H1 (cell line): Measurements from ENCODE around the gene RSF1. TPM values are rescaled to one million over a fixed set of nuclear protein-coding genes. Genes with fewer than 3 reads are reported as not detected.

ENCODE experiments used
- CTCF ChIA-PET: fragments of 300-600 bp; sonication (Branson Sonifier 250); formaldehyde crosslinking; loops from one replicate; lab custom pipeline; 2021; ENCODE audit not compliant: partially characterized antibody; lab: Charles Lee
- POLR2A ChIA-PET: fragments of 300-600 bp; sonication (Branson Sonifier 250); formaldehyde crosslinking; loops from one replicate; lab custom pipeline; 2021; ENCODE audit warnings: inconsistent platforms; ENCODE audit not compliant: partially characterized antibody; lab: Charles Lee
- DNase-seq, 2 experiments: peaks; one replicate each; pipeline versions ENCODE4 v3.0.0 to v3.0.0-alpha.2; 2010 to 2022; ENCODE audit warnings: low spot score in 2 of 2, low read depth in 1 of 2, mixed read lengths in 1 of 2
- FAIRE-seq: peaks from 2 replicates; lab custom pipeline; 2011; peaks lifted over from hg19 to GRCh38; lab: Jason Lieb, UNC
- H2AFZ ChIP-seq: 2 replicates; pipeline ENCODE4 v1.8.1; 2012; ENCODE audit warnings: low read length, inconsistent platforms
- H2AK5ac ChIP-seq: 2 replicates; pipeline ENCODE4 v1.6.1; 2013; ENCODE audit warnings: low read depth, low read length
- H2BK120ac ChIP-seq: replicated peaks from 2 replicates; pipeline ENCODE3; 2013; ENCODE audit warnings: low read depth, low read length, inconsistent platforms
- H2BK12ac ChIP-seq: 2 replicates; pipeline ENCODE4 v1.6.1; 2013; ENCODE audit warnings: low read depth, low read length
- H2BK15ac ChIP-seq: 2 replicates; pipeline ENCODE4 v1.6.1; 2013; ENCODE audit warnings: low read length
- H2BK20ac ChIP-seq: 2 replicates; pipeline ENCODE4 v1.6.1; 2013; ENCODE audit warnings: low read length
- H2BK5ac ChIP-seq: 2 replicates; pipeline ENCODE4 v1.6.1; 2013; ENCODE audit warnings: low read depth, low read length
- H3K14ac ChIP-seq: 2 replicates; pipeline ENCODE4 v1.6.1; 2013; ENCODE audit warnings: inconsistent platforms; ENCODE audit not compliant: insufficient read length
- H3K18ac ChIP-seq: 2 replicates; pipeline ENCODE4 v1.6.1; 2013; ENCODE audit warnings: low read length; ENCODE audit errors: extremely low read depth
- H3K23ac ChIP-seq: 2 replicates; pipeline ENCODE4 v1.6.1; 2013; ENCODE audit warnings: inconsistent platforms; ENCODE audit not compliant: insufficient read length
- H3K23me2 ChIP-seq: 2 replicates; pipeline ENCODE4 v1.6.1; 2013; ENCODE audit warnings: low read depth, low read length
- H3K27ac ChIP-seq: 2 replicates; pipeline ENCODE4 v1.6.1; 2011; ENCODE audit warnings: low read depth, low read length, inconsistent platforms
- H3K27me3 ChIP-seq, 4 experiments: replicated peaks in 1 of 4; 1 replicate in 1 of 4; 2 replicates in 3 of 4; pipeline versions ENCODE4 v1.6.1 to v1.8.1; 2011 to 2013; ENCODE audit warnings: low read length in 3 of 4, mild to moderate bottlenecking in 3 of 4, inconsistent platforms in 2 of 4, mixed read lengths in 2 of 4, moderate library complexity in 1 of 4; ENCODE audit not compliant: control insufficient read depth in 3 of 4, insufficient read depth in 3 of 4; ENCODE audit errors: extremely low read depth in 1 of 4
- H3K36me3 ChIP-seq, 4 experiments: 2 replicates each; pipeline versions ENCODE4 v1.6.1 to v1.8.1; 2011 to 2013; ENCODE audit warnings: mild to moderate bottlenecking in 4 of 4, low read length in 3 of 4, moderate library complexity in 2 of 4, control low read depth in 1 of 4, inconsistent platforms in 1 of 4; ENCODE audit not compliant: insufficient read depth in 4 of 4, control insufficient read depth in 2 of 4
- H3K4ac ChIP-seq: replicated peaks from 2 replicates; pipeline ENCODE3; 2013; ENCODE audit warnings: low read length, low read depth, mixed read lengths, inconsistent platforms; ENCODE audit not compliant: insufficient read length
- H3K4me1 ChIP-seq, 4 experiments: replicated peaks in 1 of 4; 1 replicate in 1 of 4; 2 replicates in 3 of 4; pipeline versions ENCODE4 v1.6.1 to v1.8.1; 2011 to 2013; ENCODE audit warnings: low read length in 3 of 4, inconsistent platforms in 2 of 4, mixed read lengths in 1 of 4; ENCODE audit not compliant: insufficient read depth in 4 of 4, control insufficient read depth in 3 of 4
- H3K4me2 ChIP-seq, 2 experiments: 2 replicates each; pipeline versions ENCODE4 v1.6.1 to v1.8.1; 2011 to 2013; ENCODE audit warnings: low read depth in 2 of 2, low read length in 2 of 2, control low read depth in 1 of 2, inconsistent platforms in 1 of 2, mild to moderate bottlenecking in 1 of 2; ENCODE audit not compliant: insufficient read depth in 1 of 2
- H3K4me3 ChIP-seq, 4 experiments: fragments of 200-600, 300-600 bp in 1 of 4; sonication (generic), shearing (Covaris generic), sonication (Bioruptor Twin) in 1 of 4; 2 replicates each; pipeline versions ENCODE4 v1.5.1 to v1.8.1; 2011 to 2016; ENCODE audit warnings: low read length in 4 of 4, low read depth in 3 of 4, control low read depth in 2 of 4, inconsistent platforms in 2 of 4, mild to moderate bottlenecking in 2 of 4, mixed read lengths in 1 of 4, moderate library complexity in 1 of 4; ENCODE audit not compliant: insufficient read depth in 2 of 4; ENCODE audit errors: extremely low read depth in 1 of 4
- H3K56ac ChIP-seq: replicated peaks from 2 replicates; pipeline ENCODE3; 2013; ENCODE audit warnings: low read depth, mild to moderate bottlenecking, mixed read lengths, low read length, inconsistent platforms; ENCODE audit not compliant: insufficient read length
- H3K79me1 ChIP-seq: 2 replicates; pipeline ENCODE4 v1.6.1; 2013; ENCODE audit warnings: low read depth, low read length, control low read depth
- H3K79me2 ChIP-seq, 2 experiments: 2 replicates each; pipeline versions ENCODE4 v1.6.1 to v1.8.1; 2012 to 2013; ENCODE audit warnings: low read length in 2 of 2, mild to moderate bottlenecking in 2 of 2, inconsistent platforms in 1 of 2; ENCODE audit not compliant: insufficient read depth in 2 of 2, control insufficient read depth in 1 of 2
- H3K9ac ChIP-seq, 4 experiments: replicated peaks in 1 of 4; 1 replicate in 1 of 4; 2 replicates in 3 of 4; pipeline versions ENCODE4 v1.6.1 to v1.8.1; 2011 to 2013; ENCODE audit warnings: low read depth in 3 of 4, low read length in 3 of 4, control low read depth in 2 of 4, mild to moderate bottlenecking in 2 of 4, moderate library complexity in 2 of 4, inconsistent platforms in 1 of 4; ENCODE audit errors: extremely low read depth in 1 of 4
- H3K9me3 ChIP-seq, 2 experiments: 2 replicates each; pipeline versions ENCODE4 v1.6.1 to v1.8.1; 2012 to 2013; ENCODE audit warnings: mild to moderate bottlenecking in 2 of 2, moderate library complexity in 2 of 2, control low read depth in 1 of 2, inconsistent platforms in 1 of 2, low read depth in 1 of 2, low read length in 1 of 2, mixed read lengths in 1 of 2; ENCODE audit not compliant: insufficient read depth in 2 of 2
- H4K20me1 ChIP-seq, 2 experiments: replicated peaks in 1 of 2; 2 replicates each; pipeline versions ENCODE3 to v1.8.1; 2011 to 2013; ENCODE audit warnings: inconsistent platforms in 2 of 2, low read length in 2 of 2, mild to moderate bottlenecking in 1 of 2; ENCODE audit not compliant: insufficient read depth in 2 of 2, control insufficient read depth in 1 of 2
- H4K5ac ChIP-seq: 2 replicates; pipeline ENCODE4 v1.6.1; 2013; ENCODE audit warnings: low read length, low read depth, mixed read lengths, inconsistent platforms; ENCODE audit not compliant: insufficient read length
- H4K8ac ChIP-seq: 2 replicates; pipeline ENCODE4 v1.8.0; 2013; ENCODE audit warnings: mild to moderate bottlenecking, moderate library complexity, low read length, inconsistent platforms; ENCODE audit not compliant: insufficient read depth; ENCODE audit errors: extremely low read depth
- H4K91ac ChIP-seq: replicated peaks from 2 replicates; pipeline ENCODE3; 2013; ENCODE audit warnings: low read length, mixed read lengths, inconsistent platforms; ENCODE audit not compliant: insufficient read length
- BACH1 ChIP-seq: IDR thresholded peaks from 2 replicates; pipeline ENCODE4 v1.6.1; 2012; ENCODE audit warnings: low read length, improper control_type of control experiment
- BRCA1 ChIP-seq: IDR thresholded peaks from 2 replicates; pipeline ENCODE4 v1.6.1; 2012; ENCODE audit warnings: low read depth, low read length, improper control_type of control experiment
- CEBPB ChIP-seq: IDR thresholded peaks from 2 replicates; pipeline ENCODE4 v1.6.1; 2012; ENCODE audit warnings: low read depth, low read length
- CREB1 ChIP-seq: IDR thresholded peaks from 2 replicates; pipeline ENCODE4 v1.6.1; 2012; ENCODE audit warnings: inconsistent platforms
- EZH2 ChIP-seq: fragments of 200-600 bp; sonication (generic); IDR thresholded peaks from 2 replicates; pipeline ENCODE4 v1.7.1; 2012; ENCODE audit warnings: low read depth, mild to moderate bottlenecking, moderate library complexity, low read length, inconsistent platforms; ENCODE audit not compliant: severe bottlenecking
- JUND ChIP-seq: IDR thresholded peaks from 2 replicates; pipeline ENCODE4 v1.6.1; 2011; ENCODE audit warnings: mild to moderate bottlenecking, improper control_type of control experiment, low read length
- KDM1A ChIP-seq: fragments of 200-600, 300-600 bp; sonication (generic); IDR thresholded peaks from 2 replicates; pipeline ENCODE4 v1.7.1; 2016; ENCODE audit warnings: mild to moderate bottlenecking, low read length, borderline replicate concordance
- KDM4A ChIP-seq: IDR thresholded peaks from one replicate; pipeline ENCODE4 v1.7.1; 2012; ENCODE audit warnings: low read depth, mild to moderate bottlenecking, moderate library complexity, low read length, inconsistent platforms; ENCODE audit not compliant: severe bottlenecking
- KDM5A ChIP-seq: fragments of 200-600 bp; IDR thresholded peaks from 2 replicates; pipeline ENCODE4 v1.7.1; 2012; ENCODE audit warnings: mild to moderate bottlenecking, low read length, inconsistent platforms, mixed read lengths
- PHF8 ChIP-seq: fragments of 200-600 bp; sonication (generic); conservative IDR thresholded peaks from 2 replicates; pipeline ENCODE4 v1.7.1; 2012; ENCODE audit warnings: low read depth, mild to moderate bottlenecking, inconsistent platforms, low read length, moderate library complexity
- POLR2A ChIP-seq, 2 experiments: IDR thresholded peaks; 1 replicate in 1 of 2; 2 replicates in 1 of 2; pipeline ENCODE4 v1.6.1; 2011; ENCODE audit warnings: low read depth in 2 of 2, low read length in 2 of 2, mild to moderate bottlenecking in 2 of 2; ENCODE audit errors: control extremely low read depth in 1 of 2
- RNF2 ChIP-seq: fragments of 200-900, 300-1000 bp; sonication (generic); IDR thresholded peaks from 2 replicates; pipeline ENCODE4 v1.7.1; 2016; ENCODE audit warnings: borderline replicate concordance, low read depth, mild to moderate bottlenecking, antibody characterized with exemption, low read length; ENCODE audit not compliant: poor library complexity, severe bottlenecking; ENCODE audit errors: missing control alignments
- TCF12 ChIP-seq: IDR thresholded peaks from 2 replicates; pipeline ENCODE4 v1.6.1; 2011; ENCODE audit warnings: low read depth, mild to moderate bottlenecking, low read length
- ZNF274 ChIP-seq: IDR thresholded peaks from 2 replicates; pipeline ENCODE4 v1.7.0; 2012; ENCODE audit warnings: low read length, borderline replicate concordance; ENCODE audit errors: extremely low read depth
- WGBS, 2 experiments: shearing (Covaris generic) in 1 of 2; methylation state at CpG; one replicate each; pipeline versions ENCODE4 v1.1.6 to v1.1.7; 2013 to 2015; ENCODE audit warnings: low lambda C conversion rate in 2 of 2, mixed read lengths in 2 of 2, inconsistent platforms in 1 of 2, low coverage in 1 of 2, missing lambda C conversion rate in 1 of 2; ENCODE audit not compliant: insufficient replicate concordance in 2 of 2, insufficient coverage in 1 of 2, insufficient read length in 1 of 2; ENCODE audit errors: extremely low coverage in 1 of 2, missing lambda C conversion rate in 1 of 2; 5-methylcytosine and 5-hydroxymethylcytosine counted together
- polyA plus RNA-seq, 7 experiments: library from polyadenylated mRNA; depleted of rRNA in 3 of 7; stranded (reverse) in 5 of 7; unstranded in 2 of 7; fragments of >200 nt in 5 of 7; fragments of 200-250 nt in 2 of 7; gene quantifications; 1 replicate in 5 of 7; 2 replicates in 1 of 7; 4 replicates in 1 of 7; pipeline versions ENCODE4 v1.2.1 to v1.2.3, GENCODE V29; 2011 to 2013; ENCODE audit warnings: missing spikeins in 2 of 7, mixed read lengths in 2 of 7
- total RNA-seq: library from RNA; stranded (reverse); fragmentation: NEBNext Ultra II Directional; extraction: Animal tissue kit (Norgen Biotek cat#: 25700); gene quantifications from 2 replicates; pipeline ENCODE4 v1.2.1, GENCODE V29; 2021

The RSF1 gene
- total and polyA plus RNA-seq, 2 of the 8 experiments (the other 6 are each of a cell fraction or from before 2014, with no cell fraction given): 17.8 to 87.9 TPM

- Histone ChIP-seq H3K18ac (no peak overlapping the region), H4K20me1 (no peaks in the 10 kb centered on the region), H2BK15ac (no peak overlapping the region), H4K8ac (no peak overlapping the region), H2BK5ac (no peak overlapping the region), H2AFZ (no peak overlapping the region), H3K56ac (no peak overlapping the region), H3K9me3 (no peaks in the 10 kb centered on the region), H3K27ac (no peak overlapping the region), H2BK12ac (no peak overlapping the region), H3K4me1 (no peaks in the 10 kb centered on the region), H3K27me3 (no peaks in the 10 kb centered on the region), H3K4ac (no peak overlapping the region), H3K14ac (no peak overlapping the region), H2BK20ac (no peak overlapping the region), H3K9ac (no peak overlapping the region), H3K36me3 (peaks cover 0 to 7% (median 2%) of the 10 kb centered on the region in 4 experiments; a peak in 3 of 8 replicates), H3K23me2 (no peaks in the 10 kb centered on the region), H3K79me1 (no peaks in the 10 kb centered on the region), H2BK120ac (no peak overlapping the region), H3K4me3 (no peak overlapping the region), H3K79me2 (no peaks in the 10 kb centered on the region), H3K23ac (no peak overlapping the region), H3K4me2 (no peak overlapping the region), H4K5ac (no peak overlapping the region), H2AK5ac (no peak overlapping the region), H4K91ac (no peak overlapping the region)
- FAIRE-seq (no peak), DNase-seq (no peak)
- ChIA-PET POLR2A (no interaction called here), CTCF (interaction anchor here (0.6 to 1.2 kb wide), 3 partner anchors 9 to 72 kb away, joined by 3 read pairs; no protein-coding TSS in a partner anchor)
- WGBS, 2 experiments: 92% methylated on average over 1 of the region's 1 CpG; no CpG with 5 or more reads in 1 of the 2 experiments
- TF ChIP-seq CEBPB (no peak), RNF2 (no peak), KDM5A (no peak), EZH2 (no peak), KDM4A (no peak), BACH1 (no peak), CREB1 (no peak), JUND (no peak), PHF8 (no peak), BRCA1 (no peak), KDM1A (no peak), POLR2A (IDR thresholded peaks at IDR 0.05; ENCODE audit: control extremely low read depth in 1 of 2, low read depth in 2 of 2, low read length in 2 of 2) (no peak), TCF12 (no peak), ZNF274 (no peak)
These were observed 45.3 kb upstream of the RSF1 start for GRCh38 chr11:77865805-77866204.
